Measurements from ENCODE around the gene DCLK1. TPM values are rescaled to one million over a fixed set of nuclear protein-coding genes. Genes with fewer than 3 reads are reported as not detected.

Gene DCLK1
- total RNA-seq, 2 donors from 2014 or later = 2.6 to 8.6 TPM

DNA sequence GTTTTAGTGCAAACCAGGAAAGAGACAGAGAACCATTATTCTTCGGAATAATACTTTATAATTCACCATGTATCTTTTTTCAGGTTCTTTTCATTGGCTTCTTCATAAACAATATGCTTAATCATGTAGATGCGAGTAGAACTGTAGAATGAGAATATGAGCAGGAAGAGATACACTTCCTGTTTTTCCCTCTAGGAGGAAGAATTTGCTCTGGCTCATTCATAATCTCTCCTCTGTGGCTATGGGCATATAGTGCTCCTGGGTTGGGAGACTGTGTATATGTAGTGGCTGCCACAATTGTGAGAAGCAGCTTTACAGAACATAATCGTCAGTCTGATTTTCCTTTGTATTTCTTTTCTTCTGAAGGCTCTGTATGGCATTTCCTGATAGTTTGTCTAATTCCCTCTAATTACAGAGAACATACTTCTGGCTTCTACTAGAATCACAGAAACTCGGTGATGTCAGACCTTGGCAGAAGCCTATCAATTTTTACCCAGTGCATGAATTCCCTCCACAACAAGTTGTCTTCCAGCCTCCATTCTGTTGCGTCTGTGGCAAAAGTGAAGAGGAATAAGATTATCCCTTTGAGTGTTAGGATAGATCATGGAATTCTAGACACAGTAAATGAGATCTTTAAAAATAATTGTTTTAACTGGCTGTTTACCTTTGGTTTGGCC is 2.9 kb upstream of the DCLK1 start:
- TF ChIP-seq, protein P1, sequence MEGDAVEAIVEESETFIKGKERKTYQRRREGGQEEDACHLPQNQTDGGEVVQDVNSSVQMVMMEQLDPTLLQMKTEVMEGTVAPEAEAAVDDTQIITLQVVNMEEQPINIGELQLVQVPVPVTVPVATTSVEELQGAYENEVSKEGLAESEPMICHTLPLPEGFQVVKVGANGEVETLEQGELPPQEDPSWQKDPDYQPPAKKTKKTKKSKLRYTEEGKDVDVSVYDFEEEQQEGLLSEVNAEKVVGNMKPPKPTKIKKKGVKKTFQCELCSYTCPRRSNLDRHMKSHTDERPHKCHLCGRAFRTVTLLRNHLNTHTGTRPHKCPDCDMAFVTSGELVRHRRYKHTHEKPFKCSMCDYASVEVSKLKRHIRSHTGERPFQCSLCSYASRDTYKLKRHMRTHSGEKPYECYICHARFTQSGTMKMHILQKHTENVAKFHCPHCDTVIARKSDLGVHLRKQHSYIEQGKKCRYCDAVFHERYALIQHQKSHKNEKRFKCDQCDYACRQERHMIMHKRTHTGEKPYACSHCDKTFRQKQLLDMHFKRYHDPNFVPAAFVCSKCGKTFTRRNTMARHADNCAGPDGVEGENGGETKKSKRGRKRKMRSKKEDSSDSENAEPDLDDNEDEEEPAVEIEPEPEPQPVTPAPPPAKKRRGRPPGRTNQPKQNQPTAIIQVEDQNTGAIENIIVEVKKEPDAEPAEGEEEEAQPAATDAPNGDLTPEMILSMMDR (IDR thresholded peaks at IDR 0.05) = no peak
- TF ChIP-seq POLR2A (IDR thresholded peaks at IDR 0.05) = no peak
- Histone ChIP-seq H3K27me3 (no peaks in the 10 kb centered on the region), H3K27ac (no peak overlapping the region), H3K9me3 (no peaks in the 10 kb centered on the region), H3K4me1 (peaks cover 6% of the 10 kb centered on the region), H3K36me3 (replicated peaks in 1 of 2; ENCODE audit: insufficient read depth in 1 of 2, low read depth in 2 of 2) (no peaks in the 10 kb centered on the region), H3K4me3 (no peak overlapping the region)
- no peak for ATAC-seq
- DNase-seq = no peak
- 57 to 60% methylated on average over 5 of the region's 5 CpGs for WGBS, 2 donors
- intact Hi-C loops (cut with DNase I) = no loop called here

DNA sequence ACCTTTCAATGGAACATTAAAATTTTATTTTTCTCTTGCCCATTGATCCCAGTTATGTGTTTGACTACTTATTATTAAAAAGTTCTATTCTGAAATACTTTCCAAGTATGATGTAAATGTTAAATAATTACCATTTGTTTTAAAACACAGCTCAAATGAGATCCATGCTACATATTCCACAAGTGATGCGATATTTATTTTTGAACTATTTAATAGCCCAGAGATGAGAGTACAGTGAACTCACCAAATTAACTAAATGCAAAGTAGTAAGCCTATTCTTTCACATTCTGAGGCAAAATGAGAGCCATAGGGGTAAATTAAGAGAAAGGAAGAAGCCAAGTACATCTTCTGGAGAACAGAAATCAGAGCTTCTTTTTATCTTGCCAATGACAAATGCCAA is 1.2 kb upstream of the DCLK1 start:
- H3K36me3 ChIP-seq (replicated peaks in 1 of 2; ENCODE audit: insufficient read depth in 1 of 2, low read depth in 2 of 2) = no peaks in the 10 kb centered on the region
- ATAC-seq (no peak), DNase-seq (no peak)
- H3K27ac ChIP-seq = no peak overlapping the region
- no peak overlapping the region for H3K4me3 ChIP-seq
- no peaks in the 10 kb centered on the region for H3K9me3 ChIP-seq
- no peaks in the 10 kb centered on the region for H3K27me3 ChIP-seq
- intact Hi-C loops (cut with DNase I) = no loop called here
- H3K4me1 ChIP-seq = peaks cover 6% of the 10 kb centered on the region
- WGBS, 2 donors = 92 to 95% methylated on average over 1 of the region's 1 CpG
- TF ChIP-seq POLR2A (IDR thresholded peaks at IDR 0.05) = no peak
- TF ChIP-seq, protein P1 (IDR thresholded peaks at IDR 0.05) = no peak

DNA sequence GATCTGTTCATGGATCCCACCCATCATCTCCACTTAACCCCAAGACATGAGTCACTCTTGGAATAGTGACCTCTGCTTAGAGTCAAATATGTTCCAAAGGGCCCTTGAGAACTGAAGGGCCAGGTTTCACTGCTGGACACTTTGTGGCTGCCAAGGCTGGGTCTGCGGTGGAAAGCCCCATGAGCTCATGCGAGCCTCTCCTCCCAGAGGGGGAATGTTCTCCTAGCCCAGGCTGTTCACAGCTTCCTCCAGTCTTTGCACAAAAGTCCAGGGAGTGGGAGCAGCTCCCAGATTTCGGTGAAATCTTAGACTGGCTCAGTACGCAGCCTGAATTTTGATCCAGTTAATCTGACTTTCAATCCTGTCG is 732 bp upstream of the DCLK1 start:
- intact Hi-C loops (cut with DNase I) = no loop called here
- Histone ChIP-seq H3K9me3 (no peaks in the 10 kb centered on the region), H3K36me3 (replicated peaks in 1 of 2; ENCODE audit: insufficient read depth in 1 of 2, low read depth in 2 of 2) (no peaks in the 10 kb centered on the region), H3K27me3 (no peaks in the 10 kb centered on the region), H3K4me3 (no peak overlapping the region), H3K27ac (peak overlapping the region in 1 of 4 donors; percentile 2), H3K4me1 (peaks cover 6% of the 10 kb centered on the region)
- peak; percentile 48 for ATAC-seq
- 72 to 85% methylated on average over 5 of the region's 5 CpGs for WGBS, 2 donors
- peak in 3 of 4 donors; percentile 18 to 47 (median 26) for DNase-seq
- TF ChIP-seq, protein P1 (IDR thresholded peaks at IDR 0.05) = no peak
- TF ChIP-seq POLR2A (IDR thresholded peaks at IDR 0.05) = no peak

GRCh38 chr13:36130552-36131221 is 495 bp downstream of the DCLK1 start:
- no peak overlapping the region for H3K27ac ChIP-seq
- no peaks in the 10 kb centered on the region for H3K9me3 ChIP-seq
- DNase-seq (peak in 2 of 4 donors; percentile 15 to 21), ATAC-seq (peak; percentile 59)
- intact Hi-C loops (cut with DNase I) = no loop called here
- H3K4me3 ChIP-seq = no peak overlapping the region
- WGBS, 2 donors = 1 to 3% methylated on average over 16 to 57 of the region's 61 CpGs
- H3K4me1 ChIP-seq = peaks cover 6% of the 10 kb centered on the region
- TF ChIP-seq POLR2A (IDR thresholded peaks at IDR 0.05) = no peak
- TF ChIP-seq, protein P1 (IDR thresholded peaks at IDR 0.05) = no peak
- no peaks in the 10 kb centered on the region for H3K36me3 ChIP-seq (replicated peaks in 1 of 2; ENCODE audit: insufficient read depth in 1 of 2, low read depth in 2 of 2)
- H3K27me3 ChIP-seq = no peaks in the 10 kb centered on the region

- Histone ChIP-seq H3K4me1 (peaks cover 6% of the 10 kb centered on the region), H3K36me3 (replicated peaks in 1 of 2; ENCODE audit: insufficient read depth in 1 of 2, low read depth in 2 of 2) (no peaks in the 10 kb centered on the region), H3K27ac (no peak overlapping the region), H3K9me3 (no peaks in the 10 kb centered on the region), H3K27me3 (no peaks in the 10 kb centered on the region), H3K4me3 (no peak overlapping the region)
- TF ChIP-seq POLR2A (IDR thresholded peaks at IDR 0.05) = no peak
- TF ChIP-seq, protein P1 (IDR thresholded peaks at IDR 0.05) = no peak
- WGBS, 2 donors = 29 to 37% methylated on average over 10 to 13 of the region's 13 CpGs
- DNase-seq = no peak
- ATAC-seq = no peak
- intact Hi-C loops (cut with DNase I) = no loop called here
Observed at GRCh38 chr13:36130193-36130551, 1.0 kb downstream of the DCLK1 start.

Data from body of pancreas (tissue), 4 donors.